ENCODE data around the gene VPS35L. TPM values are rescaled to one million over a fixed set of nuclear protein-coding genes. Genes with fewer than 3 reads are reported as not detected.

VPS35L gene
- total RNA-seq, 1 experiment from 2014 or later, result 51.1 TPM

- Histone ChIP-seq H3K27me3 (replicated peaks; ENCODE audit: insufficient read depth, low read depth, low read length, poor library complexity) (no peaks in the 10 kb centered on the region), H3K4me1 (ENCODE audit: insufficient read depth, low read length, poor library complexity, severe bottlenecking) (no peaks in the 10 kb centered on the region), H3K36me3 (ENCODE audit: insufficient read depth, low read length, poor library complexity, severe bottlenecking) (peaks cover under 1% of the 10 kb centered on the region), H3K9me3 (ENCODE audit: low read depth, low read length, poor library complexity, severe bottlenecking) (no peaks in the 10 kb centered on the region), H3K27ac (ENCODE audit: low read depth, low read length, poor library complexity, severe bottlenecking) (no peak overlapping the region), H3K4me3 (ENCODE audit: low read depth, low read length, poor library complexity, severe bottlenecking) (no peak overlapping the region)
- no peak for DNase-seq (ENCODE audit: low spot score)
- ChIA-PET CTCF (no interaction called here), POLR2A (ENCODE audit: low non-redundant PET) (no interaction called here)
- intact Hi-C loops (cut with micrococcal nuclease; ENCODE audit: unreplicated experiment), result no loop called here
- no TSS peak for BruUV-seq (replicated peaks)
- TF ChIP-seq CTCF (conservative IDR thresholded peaks at IDR 0.05; ENCODE audit: low read depth, low read length) (no peak), EZH2 (IDR thresholded peaks at IDR 0.05; ENCODE audit: borderline replicate concordance, low read depth, low read length, poor library complexity, severe bottlenecking) (no peak)
Measured at GRCh38 chr16:19639986-19640421, 84.5 kb downstream of the VPS35L start.

- POLR2A ChIA-PET (ENCODE audit: low non-redundant PET), result no interaction called here
- Histone ChIP-seq H3K36me3 (ENCODE audit: insufficient read depth, low read length, poor library complexity, severe bottlenecking) (no peaks in the 10 kb centered on the region), H3K27me3 (replicated peaks; ENCODE audit: insufficient read depth, low read depth, low read length, poor library complexity) (no peaks in the 10 kb centered on the region), H3K4me1 (ENCODE audit: insufficient read depth, low read length, poor library complexity, severe bottlenecking) (no peaks in the 10 kb centered on the region), H3K27ac (ENCODE audit: low read depth, low read length, poor library complexity, severe bottlenecking) (no peak overlapping the region), H3K9me3 (ENCODE audit: low read depth, low read length, poor library complexity, severe bottlenecking) (no peaks in the 10 kb centered on the region), H3K4me3 (ENCODE audit: low read depth, low read length, poor library complexity, severe bottlenecking) (no peak overlapping the region)
- BruUV-seq (replicated peaks), result no TSS peak
- DNase-seq (ENCODE audit: low spot score), result no peak
- intact Hi-C loops (cut with micrococcal nuclease; ENCODE audit: unreplicated experiment), result no loop called here
- no peak for TF ChIP-seq CTCF (conservative IDR thresholded peaks at IDR 0.05; ENCODE audit: low read depth, low read length)
- no peak for TF ChIP-seq EZH2 (IDR thresholded peaks at IDR 0.05; ENCODE audit: borderline replicate concordance, low read depth, low read length, poor library complexity, severe bottlenecking)
- CTCF ChIA-PET, result no interaction called here
Measured at GRCh38 chr16:19642501-19642900, 87.0 kb downstream of the VPS35L start.

- DNase-seq (ENCODE audit: low spot score), result no peak
- POLR2A ChIA-PET (ENCODE audit: low non-redundant PET), result no interaction called here
- intact Hi-C loops (cut with micrococcal nuclease; ENCODE audit: unreplicated experiment), result no loop called here
Measured at GRCh38 chr16:19644877-19645276, 89.4 kb downstream of the VPS35L start.

More at GRCh38 chr16:19644877-19645276, 89.4 kb downstream of the VPS35L start:
- no peaks in the 10 kb centered on the region for H3K4me1 ChIP-seq (ENCODE audit: insufficient read depth, low read length, poor library complexity, severe bottlenecking)
- CTCF ChIA-PET, result no interaction called here
- no peak overlapping the region for H3K4me3 ChIP-seq (ENCODE audit: low read depth, low read length, poor library complexity, severe bottlenecking)
- H3K36me3 ChIP-seq (ENCODE audit: insufficient read depth, low read length, poor library complexity, severe bottlenecking), result no peaks in the 10 kb centered on the region
- H3K27ac ChIP-seq (ENCODE audit: low read depth, low read length, poor library complexity, severe bottlenecking), result no peak overlapping the region
- no peaks in the 10 kb centered on the region for H3K27me3 ChIP-seq (replicated peaks; ENCODE audit: insufficient read depth, low read depth, low read length, poor library complexity)
- BruUV-seq (replicated peaks), result no TSS peak
- TF ChIP-seq CTCF (conservative IDR thresholded peaks at IDR 0.05; ENCODE audit: low read depth, low read length), result no peak
- no peak for TF ChIP-seq EZH2 (IDR thresholded peaks at IDR 0.05; ENCODE audit: borderline replicate concordance, low read depth, low read length, poor library complexity, severe bottlenecking)
- no peaks in the 10 kb centered on the region for H3K9me3 ChIP-seq (ENCODE audit: low read depth, low read length, poor library complexity, severe bottlenecking)

All from A673 (cell line).